Omental fat pad (tissue), 4 donors: ENCODE measurements around the gene DENND5A. TPM values are rescaled to one million over a fixed set of nuclear protein-coding genes. Genes with fewer than 3 reads are reported as not detected.

Experiments
- ATAC-seq: fragments of 150-250 bp; one replicate; pipeline ENCODE4 v1.9.1; 2016; ENCODE audit warnings: mild to moderate bottlenecking, moderate library complexity; ENCODE audit not compliant: low FRiP score
- DNase-seq: peaks from one replicate; pipeline ENCODE4 v3.0.0-alpha.2; 2019; ENCODE audit warnings: low spot score
- total RNA-seq, 4 donors: library from RNA; depleted of rRNA; stranded (reverse); fragments of >200 nt; gene quantifications; one replicate each; pipeline ENCODE4 v1.1.0, GENCODE V29; 2016
- TF ChIP-seq, protein P1 (sequence below), 3 donors: fragments of 450-650 bp; IDR thresholded peaks; one replicate each; pipeline ENCODE4 v1.5.1; 2016 to 2017; ENCODE audit warnings: antibody characterized with exemption in 3 of 3, mild to moderate bottlenecking in 3 of 3, moderate library complexity in 2 of 3

Gene DENND5A
- total RNA-seq, 4 donors from 2014 or later = 113 to 163 (median 121) TPM

DNA sequence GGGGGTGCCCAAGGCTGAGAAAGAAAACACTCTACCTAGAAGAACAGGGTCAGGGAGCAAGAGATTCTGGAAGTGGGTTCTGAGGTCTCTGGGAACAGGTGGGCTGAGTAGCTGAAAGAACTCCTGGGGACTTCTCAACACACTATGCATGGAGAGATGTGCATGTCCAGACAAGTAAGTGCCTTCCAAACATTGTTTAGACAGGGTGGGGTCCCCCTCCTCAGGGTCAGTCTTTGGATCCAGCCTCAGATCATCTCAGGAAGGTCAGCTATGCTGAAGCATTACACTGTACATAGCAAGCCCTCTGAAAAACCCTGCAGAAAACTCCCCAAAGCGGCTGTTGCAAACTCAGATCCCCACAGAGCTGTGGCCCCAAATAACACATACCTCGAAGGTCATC lies 119.9 kb downstream of the DENND5A start:
- TF ChIP-seq, protein P1, sequence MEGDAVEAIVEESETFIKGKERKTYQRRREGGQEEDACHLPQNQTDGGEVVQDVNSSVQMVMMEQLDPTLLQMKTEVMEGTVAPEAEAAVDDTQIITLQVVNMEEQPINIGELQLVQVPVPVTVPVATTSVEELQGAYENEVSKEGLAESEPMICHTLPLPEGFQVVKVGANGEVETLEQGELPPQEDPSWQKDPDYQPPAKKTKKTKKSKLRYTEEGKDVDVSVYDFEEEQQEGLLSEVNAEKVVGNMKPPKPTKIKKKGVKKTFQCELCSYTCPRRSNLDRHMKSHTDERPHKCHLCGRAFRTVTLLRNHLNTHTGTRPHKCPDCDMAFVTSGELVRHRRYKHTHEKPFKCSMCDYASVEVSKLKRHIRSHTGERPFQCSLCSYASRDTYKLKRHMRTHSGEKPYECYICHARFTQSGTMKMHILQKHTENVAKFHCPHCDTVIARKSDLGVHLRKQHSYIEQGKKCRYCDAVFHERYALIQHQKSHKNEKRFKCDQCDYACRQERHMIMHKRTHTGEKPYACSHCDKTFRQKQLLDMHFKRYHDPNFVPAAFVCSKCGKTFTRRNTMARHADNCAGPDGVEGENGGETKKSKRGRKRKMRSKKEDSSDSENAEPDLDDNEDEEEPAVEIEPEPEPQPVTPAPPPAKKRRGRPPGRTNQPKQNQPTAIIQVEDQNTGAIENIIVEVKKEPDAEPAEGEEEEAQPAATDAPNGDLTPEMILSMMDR (IDR thresholded peaks at IDR 0.05) = no peak
- no peak for ATAC-seq
- DNase-seq = no peak

DNA sequence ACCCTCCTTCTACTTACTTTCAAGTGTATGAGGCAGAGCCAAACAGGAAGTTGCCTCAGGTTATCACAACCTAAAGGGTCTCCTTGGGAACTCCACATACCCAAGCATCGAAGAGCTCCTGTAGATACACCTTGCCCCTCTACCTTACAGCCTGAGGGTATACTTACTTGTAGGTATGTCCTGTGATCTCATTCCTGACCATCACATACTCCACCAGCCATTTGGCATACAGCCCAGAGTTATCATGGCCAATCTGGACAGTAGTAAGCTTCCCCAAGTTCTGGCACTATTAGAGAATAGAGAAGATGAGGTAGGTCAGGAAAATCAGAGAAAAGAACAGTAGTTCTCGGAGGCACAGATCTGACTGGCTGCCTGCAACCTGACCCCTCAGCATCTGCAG lies 120.3 kb downstream of the DENND5A start:
- ATAC-seq = no peak
- TF ChIP-seq, protein P1 (IDR thresholded peaks at IDR 0.05) = no peak

DNA sequence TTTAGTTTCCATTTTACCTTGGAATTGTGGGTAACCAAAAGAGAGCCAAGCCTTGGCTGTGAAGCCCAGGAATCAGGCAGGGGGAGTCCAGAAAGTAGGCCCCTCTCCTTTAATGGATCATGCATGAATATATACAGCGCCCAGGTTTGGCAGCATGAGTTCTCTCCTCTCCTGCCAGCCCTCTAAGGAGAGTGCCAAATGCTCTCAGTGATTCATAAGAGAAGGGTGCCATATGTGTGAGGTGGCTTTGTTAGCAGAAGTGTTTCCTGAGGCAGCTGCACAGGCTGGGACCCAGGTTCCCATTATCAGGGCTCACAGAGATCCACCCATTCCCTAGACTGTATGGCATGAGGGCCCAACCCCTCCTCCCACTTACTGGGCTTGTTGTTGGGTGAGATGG lies 121.4 kb downstream of the DENND5A start:
- DNase-seq (no peak), ATAC-seq (no peak)
- TF ChIP-seq, protein P1 (IDR thresholded peaks at IDR 0.05) = no peak

More for the DNA sequence above, 120.3 kb downstream of the DENND5A start:
- no peak for DNase-seq

DNA sequence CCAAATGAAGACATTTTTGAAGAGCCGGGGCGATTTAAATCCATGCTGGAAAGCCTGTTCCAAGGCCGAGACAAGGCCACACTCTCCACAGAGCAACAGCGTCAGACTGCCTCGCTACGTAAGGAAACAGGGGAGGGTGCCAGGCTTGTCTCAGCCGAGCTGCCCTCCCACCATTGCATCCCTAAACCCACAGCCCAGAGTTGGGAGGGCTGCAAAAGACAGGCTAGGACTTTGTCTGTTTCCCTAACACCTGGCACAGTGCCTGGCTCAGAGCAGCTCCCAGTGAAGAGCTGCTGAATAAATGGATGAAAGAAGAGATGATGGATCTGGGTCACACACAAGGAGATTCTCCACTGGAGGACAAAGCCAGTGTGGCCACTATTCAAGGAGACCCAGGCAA lies 122.4 kb downstream of the DENND5A start:
- DNase-seq (no peak), ATAC-seq (no peak)
- TF ChIP-seq, protein P1 (IDR thresholded peaks at IDR 0.05) = no peak

DNA sequence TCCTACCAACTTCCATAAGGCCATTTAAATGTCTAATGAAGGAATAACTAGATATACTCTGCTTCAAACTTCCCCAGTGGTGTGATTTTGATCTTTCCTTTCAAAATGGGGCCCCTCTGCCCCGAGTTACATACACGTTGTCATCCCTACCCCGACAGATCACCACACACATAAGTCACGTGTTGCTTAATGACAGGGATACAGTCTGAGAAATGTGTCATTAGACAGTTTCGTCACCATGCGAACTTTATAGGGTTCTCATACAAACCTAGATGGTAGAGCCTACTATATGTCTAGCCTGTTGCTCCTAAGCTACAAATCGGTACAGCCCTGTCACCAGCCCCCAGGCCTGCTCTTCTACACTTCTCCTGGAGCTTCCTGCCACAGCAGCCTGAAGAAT lies 124.0 kb downstream of the DENND5A start:
- ATAC-seq = no peak
- TF ChIP-seq, protein P1 (IDR thresholded peaks at IDR 0.05) = no peak
- no peak for DNase-seq

DNA sequence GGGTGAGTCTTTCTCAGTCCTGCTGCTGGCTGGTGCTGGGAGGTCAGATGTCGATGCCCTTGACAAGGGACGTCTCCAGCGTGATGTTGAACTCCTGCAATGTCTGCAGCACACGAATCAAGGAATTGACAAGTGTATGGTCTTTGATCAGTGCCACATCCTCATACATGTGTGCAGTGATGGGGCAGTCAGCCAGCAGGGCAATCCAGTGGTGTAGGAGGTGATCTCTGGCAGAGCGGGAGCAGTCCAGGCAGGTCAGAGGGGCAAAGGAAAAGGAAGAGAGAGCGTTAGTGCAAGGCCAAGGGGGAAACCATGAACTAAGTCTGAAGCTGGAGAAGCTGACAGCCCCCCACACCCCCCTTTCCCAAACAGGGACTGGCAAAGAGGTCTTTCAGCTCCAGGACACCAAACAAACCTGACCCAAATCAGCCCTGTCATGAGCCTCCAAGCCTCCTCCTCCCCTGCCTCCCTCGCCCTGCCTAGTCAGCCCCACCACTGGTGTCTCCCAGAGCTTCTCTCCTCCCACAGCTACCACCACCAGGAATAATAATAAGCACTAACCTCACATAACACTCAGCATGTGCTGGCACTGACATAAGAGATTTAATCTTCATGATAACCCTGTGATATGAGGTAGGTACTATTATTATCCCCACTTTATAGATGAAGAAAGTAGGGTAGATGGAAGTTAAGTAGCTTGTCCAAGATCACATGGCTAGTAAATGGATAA lies 125.4 kb downstream of the DENND5A start:
- DNase-seq (no peak), ATAC-seq (no peak)
- TF ChIP-seq, protein P1 (IDR thresholded peaks at IDR 0.05) = no peak
